GM19455 (cell line): Measurements from ENCODE around the gene MTA1.

Source experiments
- ATAC-seq: cut with Tn5 transposase; IDR thresholded peaks from one replicate; pipeline ENCODE4 v1.9.1; 2021; ENCODE audit not compliant: unreplicated experiment

The MTA1 gene

GRCh38 chr14:105495990-105496830 is 76.6 kb downstream of the MTA1 start:
- no peak for ATAC-seq

GRCh38 chr14:105496831-105497591 is 77.4 kb downstream of the MTA1 start:
- no peak for ATAC-seq

- ATAC-seq = no peak
Measured at GRCh38 chr14:105497671-105498429, 78.2 kb downstream of the MTA1 start.

- ATAC-seq = no peak
Measured at GRCh38 chr14:105498430-105499255, 79.0 kb downstream of the MTA1 start.

GRCh38 chr14:105499256-105500035 is 79.8 kb downstream of the MTA1 start:
- ATAC-seq = no peak

- no peak for ATAC-seq
Measured at GRCh38 chr14:105500036-105500725, 80.6 kb downstream of the MTA1 start.

GRCh38 chr14:105500726-105501101 is 81.1 kb downstream of the MTA1 start:
- no peak for ATAC-seq

GRCh38 chr14:105501504-105502291 is 82.1 kb downstream of the MTA1 start:
- ATAC-seq = no peak

- ATAC-seq = no peak
Measured at GRCh38 chr14:105502446-105503295, 83.0 kb downstream of the MTA1 start.

- ATAC-seq = no peak
Measured at GRCh38 chr14:105503296-105503640, 83.6 kb downstream of the MTA1 start.

- ATAC-seq = no peak
Measured at GRCh38 chr14:105503935-105504692, 84.5 kb downstream of the MTA1 start.

GRCh38 chr14:105505101-105505500 is 85.5 kb downstream of the MTA1 start:
- ATAC-seq = no peak

- no peak for ATAC-seq
Measured at GRCh38 chr14:105507247-105507646, 87.6 kb downstream of the MTA1 start.

- no peak for ATAC-seq
Measured at GRCh38 chr14:105508069-105508468, 88.4 kb downstream of the MTA1 start.

- ATAC-seq = no peak
Measured at GRCh38 chr14:105508601-105509000, 89.0 kb downstream of the MTA1 start.

GRCh38 chr14:105517096-105517495 is 97.5 kb downstream of the MTA1 start:
- ATAC-seq = no peak
